Gastroesophageal sphincter (tissue), 3 donors: ENCODE data around the gene ARHGAP26.

ENCODE experiments used
- POLR2A ChIP-seq, 2 donors: fragments of 450-650 bp; IDR thresholded peaks; one replicate each; pipeline ENCODE4 v1.6.1; 2017; ENCODE audit warnings: antibody characterized with exemption in 2 of 2, mild to moderate bottlenecking in 2 of 2, moderate library complexity in 1 of 2
- TF ChIP-seq, protein P1 (sequence below), 4 experiments: fragments of 200-600 bp in 2 of 4; fragments of 450-650 bp in 2 of 4; sonication (generic) in 1 of 4; IDR thresholded peaks; one replicate each; pipeline ENCODE4 v1.5.1; 2017 to 2019; ENCODE audit warnings: antibody characterized with exemption in 4 of 4, mild to moderate bottlenecking in 2 of 4, moderate library complexity in 2 of 4

DNA sequence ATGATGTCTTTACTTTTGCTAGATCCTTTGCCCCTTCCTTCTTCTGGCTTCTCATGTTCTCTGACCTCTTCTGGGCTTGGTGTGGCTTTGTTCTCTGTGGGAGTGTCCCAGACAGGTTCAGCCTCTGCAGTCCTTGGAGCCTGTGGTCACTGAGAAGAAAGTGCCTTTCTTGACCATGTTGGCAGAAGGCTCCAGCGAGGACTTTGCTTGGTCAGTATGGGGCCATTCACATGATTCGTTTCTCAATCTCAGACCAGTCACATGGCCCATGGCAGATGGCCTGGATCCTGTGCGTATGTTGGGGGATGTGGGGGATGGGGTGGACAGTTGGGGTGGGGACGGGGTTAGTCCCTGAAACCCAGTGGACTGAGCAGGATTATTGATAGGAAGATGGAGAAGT is 274.1 kb downstream of the ARHGAP26 start:
- TF ChIP-seq, protein P1, sequence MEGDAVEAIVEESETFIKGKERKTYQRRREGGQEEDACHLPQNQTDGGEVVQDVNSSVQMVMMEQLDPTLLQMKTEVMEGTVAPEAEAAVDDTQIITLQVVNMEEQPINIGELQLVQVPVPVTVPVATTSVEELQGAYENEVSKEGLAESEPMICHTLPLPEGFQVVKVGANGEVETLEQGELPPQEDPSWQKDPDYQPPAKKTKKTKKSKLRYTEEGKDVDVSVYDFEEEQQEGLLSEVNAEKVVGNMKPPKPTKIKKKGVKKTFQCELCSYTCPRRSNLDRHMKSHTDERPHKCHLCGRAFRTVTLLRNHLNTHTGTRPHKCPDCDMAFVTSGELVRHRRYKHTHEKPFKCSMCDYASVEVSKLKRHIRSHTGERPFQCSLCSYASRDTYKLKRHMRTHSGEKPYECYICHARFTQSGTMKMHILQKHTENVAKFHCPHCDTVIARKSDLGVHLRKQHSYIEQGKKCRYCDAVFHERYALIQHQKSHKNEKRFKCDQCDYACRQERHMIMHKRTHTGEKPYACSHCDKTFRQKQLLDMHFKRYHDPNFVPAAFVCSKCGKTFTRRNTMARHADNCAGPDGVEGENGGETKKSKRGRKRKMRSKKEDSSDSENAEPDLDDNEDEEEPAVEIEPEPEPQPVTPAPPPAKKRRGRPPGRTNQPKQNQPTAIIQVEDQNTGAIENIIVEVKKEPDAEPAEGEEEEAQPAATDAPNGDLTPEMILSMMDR (IDR thresholded peaks at IDR 0.05): no peak
- TF ChIP-seq POLR2A (IDR thresholded peaks at IDR 0.05): no peak
